SK-N-SH treated with all-trans-retinoic acid at 6 μM for 48 hours (cell line): ENCODE measurements around the gene SRPK2.

Experiments
- ATAC-seq: fragments of 200-7000 bp; cut with Tn5 transposase; 3 replicates; pipeline ENCODE4 v1.9.1; 2020; ENCODE audit warnings: mild to moderate bottlenecking, moderate library complexity
- ARNTL ChIP-seq: fragments of 450-650 bp; formaldehyde crosslinking; IDR thresholded peaks from 2 replicates; pipeline ENCODE4 v1.5.0; 2020; ENCODE audit warnings: low read depth, mild to moderate bottlenecking, moderate library complexity, borderline replicate concordance
- CREB5 ChIP-seq: fragments of 250-450 bp; sonication (Bioruptor Pico); IDR thresholded peaks from 2 replicates; pipeline ENCODE4 v1.5.1; 2020; ENCODE audit warnings: low read depth, mild to moderate bottlenecking, moderate library complexity
- CSDC2 ChIP-seq: fragments of 250-450 bp; sonication (Bioruptor Pico); IDR thresholded peaks from 2 replicates; pipeline ENCODE4 v1.5.0; 2020; ENCODE audit warnings: mild to moderate bottlenecking, moderate library complexity
- CSRNP3 ChIP-seq: fragments of 250-450 bp; sonication (Bioruptor Pico); IDR thresholded peaks from 2 replicates; pipeline ENCODE4 v1.5.1; 2021; ENCODE audit warnings: mild to moderate bottlenecking, moderate library complexity
- ESRRG ChIP-seq: fragments of 250-450 bp; sonication (Bioruptor Pico); IDR thresholded peaks from 2 replicates; pipeline ENCODE4 v1.6.1; 2021; ENCODE audit warnings: mild to moderate bottlenecking
- GLIS3 ChIP-seq: fragments of 250-450 bp; sonication (Bioruptor Pico); IDR thresholded peaks from 2 replicates; pipeline ENCODE4 v1.5.0; 2020; ENCODE audit warnings: mild to moderate bottlenecking, moderate library complexity
- ISL1 ChIP-seq: fragments of 250-450 bp; sonication (Bioruptor Pico); IDR thresholded peaks from 2 replicates; pipeline ENCODE4 v2.1.2; 2022; ENCODE audit warnings: mild to moderate bottlenecking, moderate library complexity
- OSR1 ChIP-seq: fragments of 250-450 bp; sonication (Bioruptor Pico); IDR thresholded peaks from 2 replicates; pipeline ENCODE4 v1.8.0; 2022; ENCODE audit warnings: moderate library complexity, mild to moderate bottlenecking, inconsistent platforms
- PATZ1 ChIP-seq: fragments of 250-450 bp; sonication (Bioruptor Pico); IDR thresholded peaks from 2 replicates; pipeline ENCODE4 v1.8.0; 2020; ENCODE audit warnings: mild to moderate bottlenecking, moderate library complexity, borderline replicate concordance
- POU6F1 ChIP-seq: fragments of 250-450 bp; sonication (Bioruptor Pico); IDR thresholded peaks from 2 replicates; pipeline ENCODE4 v1.8.0; 2021; ENCODE audit warnings: low read depth, mild to moderate bottlenecking, moderate library complexity, borderline replicate concordance
- PPARA ChIP-seq: fragments of 250-450 bp; sonication (Bioruptor Pico); IDR thresholded peaks from 2 replicates; pipeline ENCODE4 v1.5.0; 2020; ENCODE audit warnings: mild to moderate bottlenecking, borderline replicate concordance
- RARB ChIP-seq: fragments of 250-450 bp; sonication (Bioruptor Pico); IDR thresholded peaks from 2 replicates; pipeline ENCODE4 v1.8.0; 2021; ENCODE audit warnings: mild to moderate bottlenecking, moderate library complexity
- SNAI2 ChIP-seq: fragments of 250-450 bp; sonication (Bioruptor Pico); IDR thresholded peaks from 2 replicates; pipeline ENCODE4 v1.5.0; 2020; ENCODE audit warnings: mild to moderate bottlenecking, moderate library complexity
- TCF4 ChIP-seq: fragments of 250-450 bp; sonication (Bioruptor Pico); IDR thresholded peaks from 2 replicates; pipeline ENCODE4 v1.8.0; 2021; ENCODE audit warnings: mild to moderate bottlenecking, moderate library complexity, borderline replicate concordance
- TOX ChIP-seq: fragments of 250-450 bp; sonication (Bioruptor Pico); IDR thresholded peaks from 2 replicates; pipeline ENCODE4 v1.8.0; 2021; ENCODE audit warnings: mild to moderate bottlenecking, moderate library complexity, borderline replicate concordance
- TSHZ2 ChIP-seq: fragments of 250-450 bp; sonication (Bioruptor Pico); IDR thresholded peaks from 2 replicates; pipeline ENCODE4 v1.5.0; 2020; ENCODE audit warnings: mild to moderate bottlenecking, moderate library complexity
- ZFP3 ChIP-seq: fragments of 250-450 bp; sonication (Bioruptor Pico); IDR thresholded peaks from 2 replicates; pipeline ENCODE4 v1.5.0; 2020; ENCODE audit warnings: mild to moderate bottlenecking, moderate library complexity
- ZFP30 ChIP-seq: fragments of 450-650 bp; formaldehyde crosslinking; IDR thresholded peaks from 2 replicates; pipeline ENCODE4 v1.5.0; 2022; ENCODE audit warnings: mild to moderate bottlenecking, moderate library complexity
- ZNF565 ChIP-seq: fragments of 450-650 bp; formaldehyde crosslinking; conservative IDR thresholded peaks from 2 replicates; pipeline ENCODE4 v1.5.0; 2020; ENCODE audit warnings: low read depth, mild to moderate bottlenecking, moderate library complexity
- ZNF70 ChIP-seq: fragments of 450-650 bp; formaldehyde crosslinking; IDR thresholded peaks from 2 replicates; pipeline ENCODE4 v1.5.0; 2020; ENCODE audit warnings: mild to moderate bottlenecking, moderate library complexity
- ZNF8 ChIP-seq: fragments of 450-650 bp; formaldehyde crosslinking; IDR thresholded peaks from 2 replicates; pipeline ENCODE4 v1.5.0; 2020; ENCODE audit warnings: mild to moderate bottlenecking, moderate library complexity

Gene SRPK2

GRCh38 chr7:105229641-105230040 is 159.1 kb downstream of the SRPK2 start:
- ATAC-seq, result no peak
- no peak for TF ChIP-seq ZFP30 (CRISPR knock-in tag)
- no peak for TF ChIP-seq CREB5 (CRISPR knock-in tag)
- no peak for TF ChIP-seq ZFP3 (CRISPR knock-in tag)
- TF ChIP-seq ESRRG (CRISPR knock-in tag), result no peak
- TF ChIP-seq OSR1 (CRISPR knock-in tag), result no peak
- no peak for TF ChIP-seq CSDC2
- TF ChIP-seq RARB (CRISPR knock-in tag), result no peak
- no peak for TF ChIP-seq ZNF70 (CRISPR knock-in tag)
- TF ChIP-seq, all 23 proteins: peak for 0

- no peak for TF ChIP-seq TSHZ2
- no peak for TF ChIP-seq ZNF70 (CRISPR knock-in tag)
- TF ChIP-seq GLIS3 (CRISPR knock-in tag), result no peak
- no peak for TF ChIP-seq CREB5 (CRISPR knock-in tag)
- TF ChIP-seq PATZ1 (CRISPR knock-in tag), result no peak
- TF ChIP-seq ISL1 (CRISPR knock-in tag), result no peak
- TF ChIP-seq CSRNP3, result no peak
- TF ChIP-seq ARNTL, result no peak
- TF ChIP-seq ZFP3 (CRISPR knock-in tag), result no peak
- TF ChIP-seq TCF4 (CRISPR knock-in tag), result no peak
- TF ChIP-seq PPARA (CRISPR knock-in tag), result no peak
- TF ChIP-seq TOX, result no peak
- no peak for TF ChIP-seq CSDC2
- TF ChIP-seq ZNF565 (CRISPR knock-in tag), result no peak
- no peak for TF ChIP-seq ESRRG (CRISPR knock-in tag)
- TF ChIP-seq POU6F1 (CRISPR knock-in tag), result no peak
- no peak for TF ChIP-seq RARB (CRISPR knock-in tag)
- TF ChIP-seq SNAI2 (CRISPR knock-in tag), result no peak
- no peak for TF ChIP-seq ZNF8 (CRISPR knock-in tag)
- no peak for ATAC-seq
These were observed 160.2 kb downstream of the SRPK2 start for GRCh38 chr7:105228555-105228954.

- no peak for ATAC-seq
- TF ChIP-seq TOX, result no peak
- TF ChIP-seq ZNF70 (CRISPR knock-in tag), result no peak
- no peak for TF ChIP-seq POU6F1 (CRISPR knock-in tag)
- TF ChIP-seq PATZ1 (CRISPR knock-in tag), result no peak
- TF ChIP-seq ARNTL, result no peak
- no peak for TF ChIP-seq ZFP3 (CRISPR knock-in tag)
- no peak for TF ChIP-seq GLIS3 (CRISPR knock-in tag)
- TF ChIP-seq CSDC2, result no peak
- no peak for TF ChIP-seq ESRRG (CRISPR knock-in tag)
- no peak for TF ChIP-seq CREB5 (CRISPR knock-in tag)
These were observed 161.3 kb downstream of the SRPK2 start for GRCh38 chr7:105227391-105227790.
